GM12891 (cell line): ENCODE results near the gene CLDN3.
"Not testable (repeated sequence)": the region's sequence is repeated elsewhere in the genome, so short reads cannot be mapped to it uniquely, and the experiment has no call there.

Experiments used
- POLR2A ChIP-seq: IDR thresholded peaks from 2 replicates; pipeline ENCODE4 v1.6.1; 2011; ENCODE audit warnings: low read depth, low read length, control low read depth
- POLR2AphosphoS5 ChIP-seq: IDR thresholded peaks from 2 replicates; pipeline ENCODE4 v1.6.1; 2011; ENCODE audit warnings: low read depth, low read length, control low read depth
- TAF1 ChIP-seq: IDR thresholded peaks from 2 replicates; pipeline ENCODE4 v1.6.1; 2011; ENCODE audit warnings: low read depth, low read length, control low read depth

DNA sequence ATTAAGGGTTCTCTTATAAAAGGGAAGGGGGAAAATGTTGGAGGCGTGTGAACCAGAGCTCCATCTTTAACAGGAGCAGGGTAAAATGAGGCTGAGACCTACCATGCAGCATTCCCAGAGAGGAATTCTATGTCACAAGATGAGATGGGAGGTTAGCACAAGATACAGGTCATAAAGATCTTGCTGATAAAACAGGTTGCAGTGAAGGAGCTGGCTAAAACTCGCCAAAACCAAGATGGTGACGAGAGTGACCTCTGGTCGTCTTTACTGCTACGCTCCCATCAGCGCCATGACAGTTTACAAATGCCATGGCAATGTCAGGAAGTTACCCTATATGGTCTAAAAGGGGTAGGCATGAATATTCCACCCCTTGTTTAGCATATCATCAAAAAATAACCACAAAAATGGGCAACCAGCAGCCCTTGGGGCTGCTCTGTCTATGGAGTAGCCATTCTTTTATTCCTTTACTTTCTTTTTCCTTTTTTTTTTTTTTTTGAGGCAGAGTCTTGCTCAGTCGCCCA, 21.2 kb upstream of the CLDN3 start:
- TF ChIP-seq POLR2A, POLR2AphosphoS5, TAF1: not testable (repeated sequence)
